ENCODE measurements around the gene CASP1.

DNA sequence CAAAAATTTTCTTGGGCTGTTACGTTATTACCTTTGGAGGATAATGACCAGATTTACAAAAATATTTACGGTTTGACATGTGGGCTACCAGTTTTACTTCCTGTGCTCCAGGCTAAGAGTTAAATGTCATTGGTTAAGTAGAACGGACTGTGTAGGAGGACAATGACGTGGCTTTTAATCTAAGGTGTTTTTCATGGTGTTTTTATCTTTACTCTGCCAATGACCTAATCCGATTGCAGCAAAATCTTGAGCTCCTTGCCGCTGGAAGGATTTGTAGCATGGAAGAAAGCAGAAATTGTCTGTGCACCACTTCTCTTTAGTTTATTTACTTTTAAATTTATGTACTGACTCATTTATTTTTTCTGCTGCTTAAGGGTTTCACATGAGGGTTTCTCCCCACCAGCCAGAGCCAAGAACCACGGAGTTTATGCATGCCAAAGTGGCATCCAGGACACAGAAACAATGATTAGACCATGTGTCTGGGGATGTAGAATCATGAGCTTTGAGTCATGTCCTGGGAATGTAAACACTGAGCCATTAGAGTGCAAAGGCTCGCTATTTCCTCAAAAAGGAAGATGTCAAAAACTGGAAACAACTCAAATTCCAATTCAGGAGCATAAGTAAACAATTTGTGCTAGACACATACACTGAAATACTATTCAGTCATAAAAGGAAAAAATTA is 12.1 kb upstream of the CASP1 start:
- TF ChIP-seq, protein P1, sequence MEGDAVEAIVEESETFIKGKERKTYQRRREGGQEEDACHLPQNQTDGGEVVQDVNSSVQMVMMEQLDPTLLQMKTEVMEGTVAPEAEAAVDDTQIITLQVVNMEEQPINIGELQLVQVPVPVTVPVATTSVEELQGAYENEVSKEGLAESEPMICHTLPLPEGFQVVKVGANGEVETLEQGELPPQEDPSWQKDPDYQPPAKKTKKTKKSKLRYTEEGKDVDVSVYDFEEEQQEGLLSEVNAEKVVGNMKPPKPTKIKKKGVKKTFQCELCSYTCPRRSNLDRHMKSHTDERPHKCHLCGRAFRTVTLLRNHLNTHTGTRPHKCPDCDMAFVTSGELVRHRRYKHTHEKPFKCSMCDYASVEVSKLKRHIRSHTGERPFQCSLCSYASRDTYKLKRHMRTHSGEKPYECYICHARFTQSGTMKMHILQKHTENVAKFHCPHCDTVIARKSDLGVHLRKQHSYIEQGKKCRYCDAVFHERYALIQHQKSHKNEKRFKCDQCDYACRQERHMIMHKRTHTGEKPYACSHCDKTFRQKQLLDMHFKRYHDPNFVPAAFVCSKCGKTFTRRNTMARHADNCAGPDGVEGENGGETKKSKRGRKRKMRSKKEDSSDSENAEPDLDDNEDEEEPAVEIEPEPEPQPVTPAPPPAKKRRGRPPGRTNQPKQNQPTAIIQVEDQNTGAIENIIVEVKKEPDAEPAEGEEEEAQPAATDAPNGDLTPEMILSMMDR (conservative IDR thresholded peaks at IDR 0.05; ENCODE audit: low read length) = no peak
- TF ChIP-seq EZH2phosphoT487 (IDR thresholded peaks at IDR 0.05; ENCODE audit: borderline replicate concordance, low read depth, low read length) = no peak
